GF-D8 (cell line): ENCODE data around the gene NT5M.
"Not testable (repeated sequence)": the region's sequence is repeated elsewhere in the genome, so short reads cannot be mapped to it uniquely, and the experiment has no call there.

Source experiments
- DNase-seq: peaks from one replicate; lab custom pipeline; 2025; lab: John Stamatoyannopoulos, UW

The NT5M gene

GRCh38 chr17:17377071-17377967 lies 74.1 kb downstream of the NT5M start:
- DNase-seq, result no peak

- no peak for DNase-seq
These were observed 76.2 kb downstream of the NT5M start for GRCh38 chr17:17379197-17379991.

GRCh38 chr17:17380145-17380925 lies 77.2 kb downstream of the NT5M start:
- no peak for DNase-seq

GRCh38 chr17:17381446-17382064 lies 78.4 kb downstream of the NT5M start:
- no peak for DNase-seq

- DNase-seq, result no peak
These were observed 78.9 kb downstream of the NT5M start for GRCh38 chr17:17382065-17382459.

GRCh38 chr17:17382971-17383370 lies 79.8 kb downstream of the NT5M start:
- no peak for DNase-seq

GRCh38 chr17:17383431-17384290 lies 80.5 kb downstream of the NT5M start:
- DNase-seq, result not testable (repeated sequence)

GRCh38 chr17:17384291-17384615 lies 81.1 kb downstream of the NT5M start:
- DNase-seq, result no peak

- no peak for DNase-seq
These were observed 81.8 kb downstream of the NT5M start for GRCh38 chr17:17384961-17385360.

- DNase-seq, result no peak
These were observed 82.3 kb downstream of the NT5M start for GRCh38 chr17:17385491-17385890.

GRCh38 chr17:17386094-17386800 lies 83.1 kb downstream of the NT5M start:
- no peak for DNase-seq

GRCh38 chr17:17387017-17387497 lies 83.9 kb downstream of the NT5M start:
- no peak for DNase-seq

GRCh38 chr17:17387498-17388362 lies 84.6 kb downstream of the NT5M start:
- DNase-seq, result no peak

GRCh38 chr17:17388657-17389496 lies 85.7 kb downstream of the NT5M start:
- no peak for DNase-seq

GRCh38 chr17:17391668-17392370 lies 88.6 kb downstream of the NT5M start:
- no peak for DNase-seq

GRCh38 chr17:17393976-17394375 lies 90.8 kb downstream of the NT5M start:
- DNase-seq, result no peak

- DNase-seq, result no peak
These were observed 91.3 kb downstream of the NT5M start for GRCh38 chr17:17394494-17394893.
